ENCODE results near the gene PLXDC1. TPM values are rescaled to one million over a fixed set of nuclear protein-coding genes. Genes with fewer than 3 reads are reported as not detected.

The PLXDC1 gene
- total RNA-seq, 1 experiment from 2014 or later = not detected

GRCh38 chr17:39195568-39196160 lies 44.2 kb upstream of the PLXDC1 start:
- Histone ChIP-seq H3K27me3 (ENCODE audit: control insufficient read depth, insufficient read depth, low read length) (no peaks in the 10 kb centered on the region), H3K9me3 (ENCODE audit: control insufficient read depth, insufficient read depth, low read depth, low read length) (no peaks in the 10 kb centered on the region), H3K4me1 (ENCODE audit: control insufficient read depth, insufficient read depth, low read length) (peaks cover 24% of the 10 kb centered on the region), H3K27ac (ENCODE audit: low read length) (no peak overlapping the region), H3K4me3 (ENCODE audit: low read depth in 2 of 2, low read length in 2 of 2) (peak overlapping the region in 1 of 2 experiments; percentile 69; a peak in 2 of 4 replicates), H3K36me3 (ENCODE audit: control insufficient read depth, insufficient read depth, low read length) (peaks cover 4% of the 10 kb centered on the region; the same call in 1 of the 2 replicates)
- intact Hi-C loops (cut with micrococcal nuclease; ENCODE audit: unreplicated experiment) = no loop called here
- BruUV-seq (replicated peaks) = no TSS peak
- ATAC-seq = no peak
- DNase-seq (ENCODE audit: low read depth, low spot score) = no peak
- ChIA-PET CTCF (no interaction called here), POLR2A (interaction anchor here (0.6 kb wide), 1 partner anchor 121 kb away, joined by 3 read pairs; no protein-coding TSS in a partner anchor)
- TF ChIP-seq SIN3A (IDR thresholded peaks at IDR 0.05; ENCODE audit: borderline replicate concordance, insufficient read depth, low read depth, low read length) = no peak
- TF ChIP-seq, protein P1, sequence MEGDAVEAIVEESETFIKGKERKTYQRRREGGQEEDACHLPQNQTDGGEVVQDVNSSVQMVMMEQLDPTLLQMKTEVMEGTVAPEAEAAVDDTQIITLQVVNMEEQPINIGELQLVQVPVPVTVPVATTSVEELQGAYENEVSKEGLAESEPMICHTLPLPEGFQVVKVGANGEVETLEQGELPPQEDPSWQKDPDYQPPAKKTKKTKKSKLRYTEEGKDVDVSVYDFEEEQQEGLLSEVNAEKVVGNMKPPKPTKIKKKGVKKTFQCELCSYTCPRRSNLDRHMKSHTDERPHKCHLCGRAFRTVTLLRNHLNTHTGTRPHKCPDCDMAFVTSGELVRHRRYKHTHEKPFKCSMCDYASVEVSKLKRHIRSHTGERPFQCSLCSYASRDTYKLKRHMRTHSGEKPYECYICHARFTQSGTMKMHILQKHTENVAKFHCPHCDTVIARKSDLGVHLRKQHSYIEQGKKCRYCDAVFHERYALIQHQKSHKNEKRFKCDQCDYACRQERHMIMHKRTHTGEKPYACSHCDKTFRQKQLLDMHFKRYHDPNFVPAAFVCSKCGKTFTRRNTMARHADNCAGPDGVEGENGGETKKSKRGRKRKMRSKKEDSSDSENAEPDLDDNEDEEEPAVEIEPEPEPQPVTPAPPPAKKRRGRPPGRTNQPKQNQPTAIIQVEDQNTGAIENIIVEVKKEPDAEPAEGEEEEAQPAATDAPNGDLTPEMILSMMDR (IDR thresholded peaks at IDR 0.05) = no peak
- no peak for TF ChIP-seq TCF7L2 (IDR thresholded peaks at IDR 0.05; ENCODE audit: low read depth, low read length)
- no peak for TF ChIP-seq POLR2AphosphoS5 (IDR thresholded peaks at IDR 0.05; ENCODE audit: low read depth, low read length)
- no peak for TF ChIP-seq REST (IDR thresholded peaks at IDR 0.05; ENCODE audit: insufficient read depth in 1 of 2, low read depth in 2 of 2, low read length in 1 of 2)
- in situ Hi-C loops (cut with HindIII; ENCODE audit: low pct_unique_long_range_greater_than_20kb, low sequenced_read_pairs) = no loop called here

- ATAC-seq = no peak
Measured at GRCh38 chr17:39194985-39195524, 43.6 kb upstream of the PLXDC1 start.

More at GRCh38 chr17:39194985-39195524, 43.6 kb upstream of the PLXDC1 start:
- Histone ChIP-seq H3K9me3 (ENCODE audit: control insufficient read depth, insufficient read depth, low read depth, low read length) (no peaks in the 10 kb centered on the region), H3K27me3 (ENCODE audit: control insufficient read depth, insufficient read depth, low read length) (no peaks in the 10 kb centered on the region), H3K27ac (ENCODE audit: low read length) (no peak overlapping the region), H3K4me3 (ENCODE audit: low read depth in 2 of 2, low read length in 2 of 2) (no peak overlapping the region), H3K4me1 (ENCODE audit: control insufficient read depth, insufficient read depth, low read length) (peaks cover 24% of the 10 kb centered on the region), H3K36me3 (ENCODE audit: control insufficient read depth, insufficient read depth, low read length) (no peaks in the 10 kb centered on the region)
- BruUV-seq (replicated peaks) = no TSS peak
- TF ChIP-seq, protein P1 (IDR thresholded peaks at IDR 0.05) = no peak
- TF ChIP-seq TCF7L2 (IDR thresholded peaks at IDR 0.05; ENCODE audit: low read depth, low read length) (no peak), REST (IDR thresholded peaks at IDR 0.05; ENCODE audit: insufficient read depth in 1 of 2, low read depth in 2 of 2, low read length in 1 of 2) (no peak), SIN3A (IDR thresholded peaks at IDR 0.05; ENCODE audit: borderline replicate concordance, insufficient read depth, low read depth, low read length) (no peak), POLR2AphosphoS5 (IDR thresholded peaks at IDR 0.05; ENCODE audit: low read depth, low read length) (no peak)
- ChIA-PET POLR2A (interaction anchor here (0.6 kb wide), 1 partner anchor 121 kb away, joined by 3 read pairs; no protein-coding TSS in a partner anchor), CTCF (interaction anchor here (0.5 to 0.6 kb wide), 2 partner anchors 26 to 216 kb away, joined by 3 to 7 read pairs; no protein-coding TSS in a partner anchor)
- no peak for DNase-seq (ENCODE audit: low read depth, low spot score)
- in situ Hi-C loops (cut with HindIII; ENCODE audit: low pct_unique_long_range_greater_than_20kb, low sequenced_read_pairs) (no loop called here), intact Hi-C loops (cut with micrococcal nuclease; ENCODE audit: unreplicated experiment) (no loop called here)

Data from Panc1 (cell line).